HUDEP-2 (cell line): Measurements from ENCODE around the gene ATP12A.
A peak's percentile ranks its signal among the peaks of the same experiment; 100 is the strongest.
"Not testable (repeated sequence)": the region's sequence is repeated elsewhere in the genome, so short reads cannot be mapped to it uniquely, and the experiment has no call there.

ENCODE experiments used
- DNase-seq, 76 experiments: peaks; one replicate each; lab custom pipeline; 2025; ENCODE audit not compliant: unreplicated experiment in 76 of 76; lab: John Stamatoyannopoulos, UW

ATP12A gene

DNA sequence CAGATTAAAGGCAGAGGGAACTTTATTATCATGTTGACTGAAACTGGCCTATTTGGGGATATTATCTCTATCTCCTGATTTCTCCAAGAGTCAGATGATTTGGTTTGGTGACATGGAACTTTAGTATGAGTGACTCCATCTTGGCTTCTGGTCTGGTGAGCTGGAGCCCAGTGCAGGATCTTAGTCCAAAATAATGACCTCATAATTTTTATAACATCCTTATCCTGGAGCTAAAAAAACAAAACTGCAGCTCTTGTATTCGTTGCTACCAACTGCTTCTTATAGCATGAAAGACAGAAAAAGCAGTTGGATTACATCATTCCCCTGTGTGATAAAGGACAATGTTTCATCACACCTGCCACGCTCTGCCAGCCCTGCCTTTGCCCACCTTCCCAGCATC is 44.5 kb downstream of the ATP12A start:
- no peak for DNase-seq

DNA sequence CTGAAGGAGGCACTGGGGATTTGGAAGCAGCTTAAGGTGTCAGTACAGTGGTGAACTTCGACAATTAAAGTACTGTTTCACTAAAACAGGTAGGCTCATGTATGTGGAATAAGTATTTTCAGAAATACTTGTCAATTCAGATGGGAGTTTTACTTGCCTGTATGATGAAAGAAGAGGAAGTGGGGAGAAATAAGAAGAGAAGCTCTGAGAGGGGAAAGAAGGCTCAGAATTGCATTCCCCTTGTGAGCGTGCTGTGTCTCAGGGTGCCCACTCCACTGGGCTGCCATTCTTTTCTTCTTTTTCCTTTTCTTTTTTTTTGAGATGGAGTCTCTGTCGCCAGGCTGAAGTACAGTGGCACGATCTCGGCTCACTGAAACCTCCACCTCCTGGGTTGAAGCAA is 45.2 kb downstream of the ATP12A start:
- DNase-seq, result no peak

DNA sequence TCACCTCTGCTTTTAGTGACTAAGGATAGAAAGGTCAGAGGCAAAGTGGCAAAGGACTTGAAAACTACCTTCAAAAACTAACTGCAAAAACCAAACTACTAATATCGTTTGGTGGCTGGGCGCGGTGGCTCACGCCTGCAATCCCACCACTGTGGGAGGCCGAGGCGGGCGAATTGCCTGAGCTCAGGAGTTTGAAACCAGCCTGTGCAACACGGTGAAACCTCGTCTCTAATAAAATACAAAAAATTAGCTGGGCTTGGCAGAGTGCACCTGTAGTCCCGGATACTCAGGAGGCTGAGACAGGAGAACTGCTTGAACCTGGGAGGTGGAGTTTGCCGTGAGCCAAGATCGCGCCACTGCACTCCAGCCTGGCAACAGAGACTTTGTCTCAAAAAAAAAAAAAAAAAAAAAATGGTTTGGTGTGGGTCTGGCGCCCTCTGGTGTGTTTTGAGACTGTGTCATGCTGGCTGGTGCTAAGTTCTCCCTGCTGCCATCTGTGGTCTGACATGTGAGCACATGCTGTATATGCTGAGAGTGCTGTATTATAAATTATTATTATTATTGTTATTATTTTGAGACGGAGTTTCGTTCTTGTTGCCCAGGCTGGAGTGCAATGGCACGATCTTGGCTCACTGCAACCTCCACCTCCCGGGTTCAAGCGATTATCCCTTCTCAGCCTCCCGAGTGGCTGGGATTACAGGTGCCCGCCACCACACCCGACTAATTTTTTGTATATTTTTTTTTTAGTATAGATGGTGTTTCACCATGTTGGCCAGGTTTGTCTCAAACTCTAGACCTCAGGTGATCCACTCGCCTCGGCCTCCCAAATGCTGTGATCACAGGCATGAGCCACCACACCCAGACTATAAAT is 47.8 kb downstream of the ATP12A start:
- peak in 70 of 76 experiments; percentile 7 to 81 (median 58) for DNase-seq

DNA sequence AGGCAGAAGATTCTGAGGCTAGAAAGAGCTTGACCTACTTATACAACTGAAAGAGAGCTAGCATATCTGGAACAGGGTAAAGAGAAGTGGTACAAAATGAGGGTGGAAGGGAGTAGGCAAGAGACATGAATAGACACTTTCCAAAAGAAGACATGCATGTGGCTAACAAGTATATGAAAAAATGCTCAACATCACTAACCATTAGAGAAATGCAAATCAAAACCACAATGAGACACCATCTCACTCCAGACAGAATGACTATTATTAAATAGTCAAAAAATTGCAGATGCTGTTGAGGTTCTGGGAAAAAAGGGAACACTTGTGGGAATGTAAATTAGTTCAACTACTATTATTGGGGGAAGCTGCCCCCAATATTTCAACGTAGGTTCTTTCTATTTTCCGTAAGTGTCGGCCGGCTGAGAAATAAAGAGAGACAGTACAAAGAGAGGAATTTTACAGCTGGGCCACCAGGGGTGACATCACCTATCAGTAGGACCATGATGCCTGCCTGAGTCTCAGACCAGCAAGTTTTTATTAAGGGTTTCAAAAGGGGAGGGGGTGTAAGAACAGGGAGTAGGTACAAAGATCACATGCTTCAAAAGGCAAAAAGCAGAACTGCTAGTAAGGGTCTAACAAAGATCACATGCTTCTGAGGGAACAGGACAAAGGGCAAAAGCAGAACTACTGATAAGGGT is 50.8 kb downstream of the ATP12A start:
- DNase-seq, result not testable (repeated sequence)

DNA sequence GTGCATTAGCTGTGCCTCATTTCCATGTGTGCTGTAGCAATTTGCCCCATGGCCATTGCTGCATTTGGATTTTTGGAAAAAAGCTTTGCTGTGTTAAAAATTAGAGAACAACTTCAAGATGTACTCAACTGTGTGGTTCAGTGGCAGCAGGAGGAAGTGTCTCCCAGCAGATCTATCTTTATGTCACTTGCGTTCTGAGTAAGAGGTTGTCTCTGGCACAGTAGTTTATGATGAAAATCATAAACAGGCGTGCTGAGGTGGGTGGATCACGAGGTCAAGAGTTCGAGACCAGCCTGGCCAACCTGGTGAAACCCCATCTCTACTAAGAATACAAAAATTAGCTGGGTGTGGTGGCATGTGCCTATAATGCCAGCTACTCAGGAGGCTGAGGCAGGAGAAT is 54.7 kb downstream of the ATP12A start:
- no peak for DNase-seq

DNA sequence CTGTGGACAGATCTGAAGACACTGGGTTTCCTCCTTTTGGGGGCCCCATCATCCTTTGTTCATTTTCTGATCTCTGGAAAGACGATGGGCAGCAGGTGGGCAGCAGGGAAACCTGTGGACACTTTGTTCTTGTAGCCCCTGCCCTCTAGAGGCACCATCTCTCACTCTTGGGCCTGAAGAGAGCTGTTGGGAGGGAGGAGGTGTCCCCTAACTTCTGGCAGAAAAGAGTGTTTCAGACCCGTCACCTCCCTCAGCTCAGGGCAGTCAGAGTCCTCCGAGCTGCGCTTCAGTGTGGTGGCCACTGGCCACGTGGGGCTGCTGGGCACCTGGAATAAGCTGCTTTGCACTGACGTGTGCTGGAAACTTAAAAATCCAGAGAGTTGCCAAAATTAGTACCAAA is 56.8 kb downstream of the ATP12A start:
- no peak for DNase-seq

DNA sequence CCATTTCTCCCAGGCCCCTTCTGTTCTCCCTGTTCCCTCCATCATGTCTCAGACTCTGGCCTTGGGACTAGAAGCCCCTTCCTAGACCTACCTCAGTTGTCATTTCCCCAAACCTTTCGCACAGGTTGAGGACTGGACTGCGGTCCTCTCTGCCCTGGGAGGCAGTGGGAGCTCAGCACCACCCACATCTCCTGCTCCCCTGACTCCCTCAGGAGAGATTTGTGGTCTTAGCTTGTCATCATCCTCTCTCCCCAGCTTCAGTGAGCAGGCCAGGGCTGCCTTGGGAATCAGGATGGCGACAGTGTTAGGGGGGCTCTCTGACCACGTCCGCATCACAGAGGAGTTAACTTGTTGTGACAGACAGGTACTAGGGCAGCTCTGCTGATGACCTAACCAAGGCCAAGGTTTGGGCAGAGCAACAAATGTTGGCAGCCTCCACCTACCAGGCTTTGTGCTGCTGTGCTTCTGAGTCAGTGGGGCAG is 58.2 kb downstream of the ATP12A start:
- DNase-seq, result no peak

DNA sequence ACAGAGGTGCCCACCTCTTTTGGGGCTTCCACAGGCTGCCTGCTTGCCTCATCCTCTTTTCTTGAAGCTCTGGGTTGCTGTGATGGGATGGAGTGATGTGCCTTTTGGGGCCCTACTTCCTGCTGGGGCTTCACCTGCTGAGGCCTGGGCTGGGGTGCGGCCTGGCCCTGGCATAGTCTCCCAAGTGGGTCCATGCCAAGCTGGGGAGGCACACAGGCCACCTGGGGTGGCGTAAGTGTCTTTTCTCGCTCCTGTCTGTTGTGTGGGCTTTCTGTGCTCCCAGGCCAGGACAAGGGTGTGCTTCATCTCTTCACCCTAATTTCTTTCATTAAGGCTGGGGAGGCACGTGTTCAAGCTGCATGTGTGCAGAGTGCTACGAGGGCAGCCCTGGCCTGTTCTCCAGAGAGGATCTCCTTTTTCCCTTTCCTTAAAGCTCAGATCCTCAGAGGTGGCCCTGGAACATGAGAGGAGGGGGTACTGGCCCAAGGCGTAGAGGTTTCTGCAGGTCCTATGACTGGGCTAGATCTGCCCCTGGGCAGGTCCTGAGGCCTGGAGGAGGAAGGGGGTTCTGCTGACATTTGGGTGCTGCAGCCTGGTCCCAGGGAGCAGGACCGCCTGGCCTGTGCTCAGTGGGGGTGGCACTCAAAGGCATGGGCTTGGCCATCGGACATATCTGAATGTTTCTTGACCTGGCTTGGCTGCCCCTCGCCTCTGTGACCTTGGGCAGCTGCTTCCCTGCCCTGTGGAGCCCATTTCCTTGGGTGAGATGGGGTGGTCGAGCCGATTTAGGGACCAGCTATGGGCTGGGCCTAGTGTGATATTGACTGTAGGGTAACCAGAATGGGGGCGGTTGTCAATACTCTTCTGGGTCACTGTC is 60.0 kb downstream of the ATP12A start:
- no peak for DNase-seq

DNA sequence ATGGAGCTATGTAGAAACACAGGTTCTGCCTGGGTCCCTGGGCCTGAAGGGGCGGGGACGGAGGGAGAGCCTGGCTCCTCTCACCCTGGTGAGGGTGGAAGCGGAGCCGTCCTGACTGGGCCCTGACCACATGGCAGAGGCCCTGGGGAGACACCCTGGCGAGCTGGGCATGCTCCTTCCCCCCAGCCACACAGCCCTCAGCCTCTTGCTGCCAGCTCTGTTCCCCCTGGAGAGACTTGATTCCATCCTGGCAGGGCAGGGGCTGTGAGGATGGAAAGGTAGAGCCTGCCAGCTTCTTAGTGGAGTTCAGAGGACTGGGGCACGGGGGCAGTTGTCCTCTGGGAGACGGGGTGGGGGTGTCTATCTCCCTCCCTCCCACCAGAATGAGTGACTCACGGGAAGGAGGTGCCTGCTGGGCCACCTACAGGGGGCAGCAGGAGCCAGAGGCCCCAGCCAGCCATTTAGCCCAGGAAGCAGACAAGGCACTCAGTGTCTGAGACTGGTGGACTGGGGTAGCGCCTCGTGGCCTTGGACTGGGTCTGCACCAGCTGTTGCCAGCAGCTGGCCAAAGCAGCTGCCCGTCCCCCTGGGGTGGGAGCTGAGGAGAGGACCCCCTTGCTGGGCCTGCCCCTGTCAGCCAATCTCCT is 60.9 kb downstream of the ATP12A start:
- DNase-seq, result peak in 9 of 76 experiments; percentile 7 to 43 (median 21)

DNA sequence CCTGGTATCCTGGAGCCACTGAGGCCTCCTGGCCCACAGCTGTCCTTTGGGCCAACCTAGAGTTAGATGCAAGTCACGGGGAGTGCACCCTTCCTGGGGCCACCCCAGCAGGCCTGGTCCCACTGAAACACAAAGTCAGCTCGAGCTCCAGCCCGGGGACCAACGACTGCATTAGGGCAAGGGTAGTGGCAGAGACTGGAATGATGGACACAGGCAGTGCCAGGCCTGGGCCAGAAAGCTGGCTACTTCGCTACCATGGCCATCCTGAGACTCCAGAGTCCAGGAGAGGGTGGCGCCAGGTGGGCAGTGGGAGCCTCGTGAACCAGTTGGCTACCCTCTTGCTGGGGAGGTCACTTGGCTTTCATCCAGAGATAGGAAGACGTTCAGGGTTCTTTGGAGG is 61.6 kb downstream of the ATP12A start:
- no peak for DNase-seq

DNA sequence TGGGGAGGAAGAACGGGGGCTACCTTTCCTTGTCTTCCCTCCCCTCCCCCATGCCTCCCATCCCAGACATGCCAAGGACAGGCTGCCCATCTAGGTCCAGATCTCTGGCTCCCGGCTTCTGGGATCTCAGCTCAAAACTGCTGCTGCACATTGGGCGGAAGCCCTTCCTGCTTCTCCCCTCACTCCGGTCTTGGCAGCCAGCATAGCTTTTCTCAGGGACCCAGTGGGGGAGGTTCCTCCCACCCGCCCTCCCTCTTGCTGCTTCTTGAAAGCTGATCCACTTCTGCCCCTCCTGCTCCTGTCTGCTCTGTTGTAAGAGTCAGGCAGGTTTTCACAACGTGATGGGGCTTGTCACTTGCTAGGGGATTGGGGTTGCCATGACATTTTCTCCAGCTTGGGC is 62.1 kb downstream of the ATP12A start:
- no peak for DNase-seq

DNA sequence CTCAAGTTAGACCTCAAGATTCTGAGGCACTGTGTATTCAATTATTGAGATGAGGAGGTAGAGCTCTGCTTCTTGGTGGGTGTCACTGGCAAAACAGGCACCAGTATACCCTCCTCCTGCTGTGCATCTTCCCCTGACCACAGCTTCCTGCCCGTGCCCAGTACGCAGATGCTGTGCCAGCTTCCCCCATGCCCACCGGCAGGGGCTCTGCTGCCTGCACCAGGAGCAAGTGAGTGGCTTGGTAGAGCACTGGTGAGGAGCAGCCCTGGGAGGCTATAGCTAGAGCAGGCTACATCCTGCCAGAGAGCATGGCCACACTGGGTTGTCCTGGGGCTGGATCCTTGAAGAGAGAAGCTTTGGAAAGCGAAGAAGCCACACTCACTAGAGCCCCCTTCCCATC is 62.8 kb downstream of the ATP12A start:
- no peak for DNase-seq

DNA sequence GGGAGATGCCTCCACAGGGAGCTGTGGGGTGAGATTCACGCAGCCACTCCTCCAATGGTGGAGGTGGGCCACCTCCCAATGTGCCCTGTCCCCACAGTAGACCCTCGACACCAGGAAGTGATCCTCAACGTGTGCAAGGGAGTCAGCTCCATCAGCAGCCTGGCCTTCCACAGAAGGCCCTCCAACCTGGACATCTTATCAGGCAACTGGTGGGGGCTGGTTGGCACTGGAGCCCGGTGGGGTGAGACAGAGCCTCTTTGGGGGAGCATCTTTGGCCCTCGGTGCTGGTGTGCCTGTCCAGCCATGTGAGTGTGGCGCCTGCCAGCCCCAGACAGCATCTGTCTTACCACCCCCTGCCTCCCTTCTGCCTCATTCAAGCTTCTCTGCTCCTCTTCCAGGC is 64.0 kb downstream of the ATP12A start:
- DNase-seq, result no peak

DNA sequence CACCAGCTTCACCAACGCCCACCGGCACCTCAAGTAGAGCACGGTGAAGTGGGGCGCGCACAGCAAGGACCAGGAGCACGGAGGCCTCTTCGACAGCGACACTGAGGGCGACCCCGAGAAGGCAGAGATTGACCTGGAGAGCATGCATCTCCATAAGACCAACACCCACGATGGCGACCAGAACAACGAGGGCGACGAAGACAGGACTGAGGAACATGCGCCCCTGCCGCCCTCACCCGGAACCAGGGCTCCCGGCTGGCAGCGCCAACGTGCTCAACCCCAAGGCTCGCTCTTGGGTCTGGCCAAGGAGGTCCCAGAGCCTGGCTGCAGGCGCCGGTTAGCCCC is 65.3 kb downstream of the ATP12A start:
- DNase-seq, result no peak

DNA sequence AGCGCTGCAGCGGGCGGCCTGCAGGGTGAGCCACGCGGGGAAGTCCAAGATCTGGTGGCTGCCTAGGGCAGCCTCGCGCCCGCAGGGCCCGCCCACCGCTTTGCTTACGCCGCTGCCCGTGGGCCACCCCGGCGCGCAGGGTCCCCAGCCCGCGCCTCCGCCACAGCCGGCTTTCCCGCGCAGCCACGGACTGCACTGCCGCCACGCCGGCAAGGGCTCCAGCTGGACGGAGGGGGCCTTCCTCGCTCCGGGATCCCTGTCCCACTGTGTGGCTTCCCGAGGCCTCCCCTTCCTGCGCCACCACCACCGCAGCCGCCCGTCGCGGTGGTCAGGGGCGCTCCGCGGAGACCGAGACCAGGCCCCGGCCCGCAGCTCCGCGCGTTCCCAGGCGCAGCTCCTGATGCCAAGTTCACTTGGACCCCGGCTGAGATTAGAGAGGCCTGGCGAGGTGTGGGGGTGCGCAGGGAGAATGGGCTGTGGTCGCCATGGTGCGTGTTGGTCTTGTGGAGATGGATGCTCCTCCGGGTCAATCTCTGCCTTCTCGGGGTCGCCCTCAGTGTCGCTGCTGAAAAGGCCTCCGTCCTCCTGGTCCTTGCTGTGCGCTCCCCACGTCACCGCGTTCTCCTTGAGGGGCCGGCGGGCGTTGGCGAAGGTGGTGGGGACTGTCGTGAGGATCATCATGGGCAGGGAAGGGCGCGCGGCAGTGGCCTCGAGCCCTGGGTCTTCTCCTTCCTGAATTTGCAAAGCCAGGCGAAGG is 65.8 kb downstream of the ATP12A start:
- DNase-seq, result no peak

DNA sequence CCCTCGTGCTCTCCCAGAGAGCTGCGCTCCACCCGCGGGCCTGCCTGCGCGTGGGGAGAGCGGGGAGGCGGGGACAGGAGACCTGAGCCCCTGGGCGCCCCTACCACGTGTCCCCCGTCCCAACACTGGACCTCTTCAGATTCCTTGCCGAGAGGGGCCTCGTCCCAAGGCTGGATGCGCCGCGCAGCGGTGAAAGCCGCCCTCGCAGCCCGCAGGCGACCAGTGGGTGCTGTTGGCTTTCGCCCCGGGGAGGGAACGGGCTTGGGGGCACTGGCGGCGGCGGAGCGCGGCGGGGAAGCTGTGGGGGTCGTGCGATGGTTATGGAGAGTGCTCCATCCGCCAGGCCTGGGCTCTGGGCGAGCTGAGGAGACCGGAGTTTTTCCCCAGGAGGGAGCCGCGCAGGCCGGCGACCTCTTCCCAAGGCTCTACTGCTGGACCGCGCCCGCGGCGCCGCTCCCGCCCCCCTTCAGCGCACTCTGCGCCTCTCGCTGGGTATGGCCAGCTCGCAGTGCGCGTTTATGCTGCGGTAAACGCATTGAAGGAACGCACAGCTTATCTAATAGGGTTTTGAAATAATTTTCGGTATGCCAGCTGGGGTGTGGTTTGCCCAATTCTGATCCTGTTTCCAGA is 66.5 kb downstream of the ATP12A start:
- DNase-seq, result peak in 6 of 76 experiments; percentile 4 to 18 (median 7)

DNA sequence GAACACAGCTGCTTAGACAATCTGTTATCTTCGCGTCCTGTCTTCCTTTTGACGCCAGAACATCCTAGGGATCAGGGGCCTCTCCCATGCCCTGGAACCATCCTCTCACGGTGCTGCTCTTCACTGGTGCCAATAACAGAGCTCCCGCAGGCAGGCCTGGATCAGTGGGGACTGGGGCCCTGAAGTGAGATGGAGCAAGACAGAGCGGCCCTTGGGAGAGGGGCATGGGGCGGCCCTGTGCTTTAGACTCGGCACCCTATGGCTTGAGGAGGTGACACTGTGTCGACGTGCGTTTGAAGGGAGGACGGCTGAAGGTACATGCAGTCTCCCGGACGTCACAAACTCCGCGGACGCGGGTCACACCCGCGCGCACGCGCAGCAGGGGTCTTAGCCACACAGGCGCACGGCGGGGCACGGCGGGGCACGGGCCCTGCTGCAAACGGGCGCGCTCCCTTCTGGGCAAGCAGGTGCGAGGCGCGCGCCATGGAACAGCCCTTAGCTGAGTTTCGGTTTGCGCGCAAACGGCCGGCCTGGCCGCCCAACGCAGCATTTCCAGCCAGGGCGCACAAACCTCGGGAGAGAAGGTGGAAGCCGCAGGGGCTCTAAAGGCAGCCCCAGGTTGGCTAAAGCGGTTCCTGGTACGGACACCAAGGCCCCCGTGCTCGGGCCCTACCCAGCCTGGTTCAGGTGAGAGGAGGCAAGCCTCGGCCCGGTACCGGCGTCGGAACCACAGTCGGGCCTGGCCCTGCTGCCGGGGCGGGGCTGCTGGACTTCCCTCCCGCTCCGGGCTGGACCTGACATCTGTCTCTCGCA is 67.2 kb downstream of the ATP12A start:
- DNase-seq, result peak in 1 of 76 experiments; percentile 2

DNA sequence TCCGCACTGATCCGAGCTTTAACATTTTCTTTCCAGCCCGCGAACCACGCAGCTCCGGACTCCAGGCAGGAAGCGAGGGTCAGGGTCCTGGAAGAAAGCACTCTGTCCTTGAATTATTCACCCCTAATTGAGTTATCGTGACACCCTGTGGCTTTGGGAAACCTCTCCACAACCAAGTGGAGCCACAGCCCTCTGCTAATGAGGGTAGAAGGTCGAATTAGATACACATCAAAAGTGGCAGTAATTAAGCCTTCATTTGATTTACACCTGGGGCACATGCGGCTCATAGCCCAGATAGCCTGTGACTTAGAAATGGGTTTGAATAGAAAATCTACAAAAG is 67.8 kb downstream of the ATP12A start:
- no peak for DNase-seq

DNA sequence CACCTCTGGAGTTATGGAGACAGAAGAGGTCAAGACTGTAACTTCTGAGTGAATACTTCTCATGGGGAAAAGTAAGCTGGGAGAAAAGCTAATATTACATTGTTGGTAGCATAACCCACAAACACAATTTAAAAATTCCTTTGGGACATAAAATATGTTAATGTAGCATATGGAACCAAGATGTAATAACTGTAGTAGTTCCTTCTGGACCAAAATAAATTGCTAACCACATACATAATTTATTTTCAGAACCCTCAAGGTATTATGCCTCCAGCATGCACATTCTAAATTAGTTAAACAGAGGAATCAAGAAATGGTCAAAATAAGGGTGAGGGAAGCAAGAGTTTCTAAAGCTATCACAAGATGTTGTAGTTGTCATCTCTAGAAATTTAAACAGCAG is 79.0 kb downstream of the ATP12A start:
- no peak for DNase-seq
